Esophagus squamous epithelium (tissue), 5 donors: ENCODE data around the gene ATP2A3. TPM values are rescaled to one million over a fixed set of nuclear protein-coding genes. Genes with fewer than 3 reads are reported as not detected.

Experiments used
- DNase-seq: peaks from one replicate; lab custom pipeline; 2025; lab: John Stamatoyannopoulos, UW
- H3K27ac ChIP-seq, 4 donors: fragments of 200-600 bp; sonication (generic); one replicate each; pipeline ENCODE4 v1.5.1; 2016 to 2019; ENCODE audit warnings: mild to moderate bottlenecking in 1 of 4
- H3K27me3 ChIP-seq, 4 donors: fragments of 200-600 bp; sonication (generic); 1 replicate in 3 of 4; 2 replicates in 1 of 4; pipeline versions ENCODE4 v1.5.1 to v1.6.0; 2017 to 2021; ENCODE audit warnings: antibody characterized with exemption in 1 of 4
- H3K36me3 ChIP-seq, 3 donors: fragments of 200-600 bp; sonication (generic); one replicate each; pipeline ENCODE4 v1.5.1; 2016 to 2019
- H3K4me1 ChIP-seq, 3 donors: fragments of 200-600 bp; sonication (generic); one replicate each; pipeline ENCODE4 v1.5.1; 2017 to 2019
- H3K4me3 ChIP-seq, 4 donors: fragments of 200-600 bp; sonication (generic); 1 replicate in 3 of 4; 2 replicates in 1 of 4; pipeline ENCODE4 v1.5.1; 2016 to 2019; ENCODE audit warnings: mild to moderate bottlenecking in 2 of 4, moderate library complexity in 1 of 4
- H3K9me3 ChIP-seq, 3 donors: fragments of 200-600 bp; sonication (generic); one replicate each; pipeline ENCODE4 v1.5.1; 2016 to 2019
- CTCF ChIP-seq, 6 experiments: fragments of 450-650 bp in 4 of 6; fragments of 200-600 bp in 2 of 6; sonication (generic) in 2 of 6; IDR thresholded peaks; one replicate each; pipeline ENCODE4 v1.5.1; 2016 to 2019; ENCODE audit warnings: antibody characterized with exemption in 6 of 6, mild to moderate bottlenecking in 4 of 6, moderate library complexity in 4 of 6
- POLR2A ChIP-seq, 4 donors: fragments of 450-650 bp; IDR thresholded peaks; one replicate each; pipeline ENCODE4 v1.6.1; 2017; ENCODE audit warnings: antibody characterized with exemption in 4 of 4, mild to moderate bottlenecking in 4 of 4, moderate library complexity in 3 of 4
- WGBS, 2 donors: methylation state at CpG; one replicate each; pipeline ENCODE4 v1.1.5; 2018; 5-methylcytosine and 5-hydroxymethylcytosine counted together
- intact Hi-C: fragments of 100-400 bp; cut with DNase I; formaldehyde crosslinking; loops from one replicate; pipeline ENCODE4 v1.15.0; 2022
- total RNA-seq, 4 donors: library from RNA; depleted of rRNA; stranded (reverse); fragments of >200 nt; gene quantifications; one replicate each; pipeline ENCODE4 v1.1.0, GENCODE V29; 2016
- donor health status: DM: yes; HTN: yes; CAD: no.

ATP2A3 gene
- total RNA-seq, 4 donors from 2014 or later: 2.7 to 9.9 (median 5.3) TPM

- intact Hi-C loops: no loop called here
- DNase-seq: no peak
These were observed 10.2 kb downstream of the ATP2A3 start for GRCh38 chr17:3954086-3954485.

GRCh38 chr17:3953542-3953941 is 10.7 kb downstream of the ATP2A3 start:
- no peaks in the 10 kb centered on the region for H3K9me3 ChIP-seq
- 63 to 86% methylated on average over 3 to 4 of the region's 14 CpGs for WGBS, 2 donors
- H3K27me3 ChIP-seq: no peaks in the 10 kb centered on the region
- intact Hi-C loops: no loop called here
- H3K27ac ChIP-seq: no peak overlapping the region
- H3K4me3 ChIP-seq: no peak overlapping the region
- no peak for DNase-seq
- H3K36me3 ChIP-seq: peaks cover 0 to 16% (median 0%) of the 10 kb centered on the region in 3 donors
- no peak for TF ChIP-seq POLR2A (IDR thresholded peaks at IDR 0.05)
- TF ChIP-seq CTCF (IDR thresholded peaks at IDR 0.05): no peak
- H3K4me1 ChIP-seq: peaks cover 0 to 21% (median 3%) of the 10 kb centered on the region in 3 donors

More at GRCh38 chr17:3954086-3954485, 10.2 kb downstream of the ATP2A3 start:
- no peak overlapping the region for H3K27ac ChIP-seq
- no peaks in the 10 kb centered on the region for H3K27me3 ChIP-seq
- 79 to 92% methylated on average over 5 to 7 of the region's 10 CpGs for WGBS, 2 donors
- no peaks in the 10 kb centered on the region for H3K9me3 ChIP-seq
- TF ChIP-seq CTCF (IDR thresholded peaks at IDR 0.05): no peak
- no peak for TF ChIP-seq POLR2A (IDR thresholded peaks at IDR 0.05)
- no peak overlapping the region for H3K4me3 ChIP-seq
- peaks cover under 1 to 24% (median 5%) of the 10 kb centered on the region in 3 donors for H3K4me1 ChIP-seq
- peaks cover 0 to 14% (median 0%) of the 10 kb centered on the region in 3 donors for H3K36me3 ChIP-seq

GRCh38 chr17:3952186-3952585 is 12.1 kb downstream of the ATP2A3 start:
- no peaks in the 10 kb centered on the region for H3K27me3 ChIP-seq
- H3K9me3 ChIP-seq: no peaks in the 10 kb centered on the region
- no peak for DNase-seq
- 92 to 95% methylated on average over 4 to 10 of the region's 14 CpGs for WGBS, 2 donors
- no peak for TF ChIP-seq POLR2A (IDR thresholded peaks at IDR 0.05)
- TF ChIP-seq CTCF (IDR thresholded peaks at IDR 0.05): no peak
- peaks cover 0 to 29% (median 0%) of the 10 kb centered on the region in 3 donors for H3K36me3 ChIP-seq
- no peak overlapping the region for H3K27ac ChIP-seq
- peaks cover 0 to 15% (median 3%) of the 10 kb centered on the region in 3 donors for H3K4me1 ChIP-seq
- no peak overlapping the region for H3K4me3 ChIP-seq
- intact Hi-C loops: no loop called here

- H3K4me1 ChIP-seq: peaks cover 0 to 15% (median 3%) of the 10 kb centered on the region in 3 donors
- no peaks in the 10 kb centered on the region for H3K27me3 ChIP-seq
- 83% methylated on average over 1 of the region's 16 CpGs; no CpG with 5 or more reads in 1 of the 2 donors for WGBS, 2 donors
- no peaks in the 10 kb centered on the region for H3K9me3 ChIP-seq
- H3K4me3 ChIP-seq: no peak overlapping the region
- H3K36me3 ChIP-seq: peaks cover 0 to 31% (median 0%) of the 10 kb centered on the region in 3 donors
- no peak overlapping the region for H3K27ac ChIP-seq
- intact Hi-C loops: no loop called here
- no peak for DNase-seq
- TF ChIP-seq CTCF (IDR thresholded peaks at IDR 0.05): no peak
- TF ChIP-seq POLR2A (IDR thresholded peaks at IDR 0.05): no peak
These were observed 12.8 kb downstream of the ATP2A3 start for GRCh38 chr17:3951420-3951819.

GRCh38 chr17:3951003-3951402 is 13.2 kb downstream of the ATP2A3 start:
- intact Hi-C loops: no loop called here
- DNase-seq: no peak
- 89 to 95% methylated on average over 13 to 16 of the region's 17 CpGs for WGBS, 2 donors
- Histone ChIP-seq H3K27ac (no peak overlapping the region), H3K4me3 (no peak overlapping the region), H3K4me1 (peaks cover 0 to 15% (median 3%) of the 10 kb centered on the region in 3 donors), H3K27me3 (no peaks in the 10 kb centered on the region), H3K36me3 (peaks cover 0 to 31% (median 0%) of the 10 kb centered on the region in 3 donors), H3K9me3 (no peaks in the 10 kb centered on the region)
- TF ChIP-seq POLR2A (IDR thresholded peaks at IDR 0.05): no peak
- TF ChIP-seq CTCF (IDR thresholded peaks at IDR 0.05): no peak
